CD14-positive monocyte (primary cell): ENCODE data around the gene RANBP10. TPM values are rescaled to one million over a fixed set of nuclear protein-coding genes. Genes with fewer than 3 reads are reported as not detected.
A peak's percentile ranks its signal among the peaks of the same experiment; 100 is the strongest.

ENCODE experiments used
- DNase-seq, 3 donors: peaks; one replicate each; pipeline ENCODE4 v3.0.0-alpha.2; 2011 to 2022
- H2AFZ ChIP-seq: 2 replicates; pipeline ENCODE4 v1.6.0; 2012; ENCODE audit warnings: mild to moderate bottlenecking, low read depth, low read length, inconsistent platforms; ENCODE audit not compliant: insufficient read depth, poor library complexity, severe bottlenecking
- H3K27ac ChIP-seq, 2 donors: 1 replicate in 1 of 2; 2 replicates in 1 of 2; pipeline ENCODE4 v1.5.1; 2012 to 2013; ENCODE audit warnings: low read length in 2 of 2, control low read depth in 1 of 2, inconsistent platforms in 1 of 2, low read depth in 1 of 2, mild to moderate bottlenecking in 1 of 2
- H3K27me3 ChIP-seq, 2 donors: one replicate each; pipeline versions ENCODE4 v1.6.0 to v1.6.1; 2011 to 2013; ENCODE audit warnings: low read length in 2 of 2; ENCODE audit not compliant: control insufficient read depth in 2 of 2, insufficient read depth in 2 of 2
- H3K36me3 ChIP-seq, 2 donors: replicated peaks in 1 of 2; 1 replicate in 1 of 2; 2 replicates in 1 of 2; pipeline versions ENCODE4 v1.5.1 to v1.6.1; 2012 to 2013; ENCODE audit warnings: low read length in 2 of 2, control low read depth in 1 of 2, inconsistent platforms in 1 of 2, mild to moderate bottlenecking in 1 of 2; ENCODE audit not compliant: insufficient read depth in 2 of 2, control insufficient read depth in 1 of 2
- H3K4me1 ChIP-seq, 2 donors: 1 replicate in 1 of 2; 2 replicates in 1 of 2; pipeline versions ENCODE4 v1.5.1 to v1.6.1; 2012 to 2013; ENCODE audit warnings: low read length in 2 of 2, control low read depth in 1 of 2, inconsistent platforms in 1 of 2, mild to moderate bottlenecking in 1 of 2, moderate library complexity in 1 of 2; ENCODE audit not compliant: insufficient read depth in 2 of 2, control insufficient read depth in 1 of 2
- H3K4me2 ChIP-seq: replicated peaks from 2 replicates; pipeline ENCODE3; 2012; ENCODE audit warnings: low read length, moderate library complexity, mild to moderate bottlenecking; ENCODE audit not compliant: poor library complexity, severe bottlenecking; ENCODE audit errors: extremely low read depth
- H3K4me3 ChIP-seq, 3 experiments: fragments of 200-600 bp in 1 of 3; sonication (generic) in 1 of 3; replicated peaks in 1 of 3; 1 replicate in 2 of 3; 2 replicates in 1 of 3; pipeline ENCODE4 v1.5.1; 2011 to 2013; ENCODE audit warnings: low read length in 3 of 3, mild to moderate bottlenecking in 3 of 3, control low read depth in 2 of 3, low read depth in 2 of 3, inconsistent platforms in 1 of 3, moderate library complexity in 1 of 3
- H3K79me2 ChIP-seq: 2 replicates; pipeline ENCODE4 v1.6.0; 2012; ENCODE audit warnings: mild to moderate bottlenecking, control low read depth, inconsistent platforms, low read length, moderate library complexity; ENCODE audit not compliant: insufficient read depth
- H3K9ac ChIP-seq: 2 replicates; pipeline ENCODE4 v1.6.0; 2017; ENCODE audit warnings: low read length, mild to moderate bottlenecking; ENCODE audit not compliant: insufficient read depth, poor library complexity, severe bottlenecking
- H3K9me3 ChIP-seq, 2 donors: replicated peaks in 1 of 2; 1 replicate in 1 of 2; 2 replicates in 1 of 2; pipeline versions ENCODE4 v1.5.1 to v1.6.1; 2012 to 2013; ENCODE audit warnings: low read length in 2 of 2, control low read depth in 1 of 2; ENCODE audit not compliant: control insufficient read depth in 1 of 2, insufficient read depth in 1 of 2
- H4K20me1 ChIP-seq: 2 replicates; pipeline ENCODE4 v1.6.0; 2012; ENCODE audit warnings: mild to moderate bottlenecking, low read length, control low read depth, moderate library complexity; ENCODE audit not compliant: insufficient read depth
- H3K27ac Mint-ChIP-seq, 7 donors: one replicate each; pipeline ENCODE4 v1.8.0; 2020; ENCODE audit warnings: mild to moderate bottlenecking in 7 of 7, mixed read lengths in 7 of 7, moderate library complexity in 6 of 7, inconsistent platforms in 2 of 7
- H3K27me3 Mint-ChIP-seq, 3 donors: one replicate each; pipeline ENCODE4 v1.8.0; 2021 to 2022; ENCODE audit warnings: low read depth in 3 of 3, mild to moderate bottlenecking in 3 of 3, mixed read lengths in 3 of 3, moderate library complexity in 3 of 3, inconsistent platforms in 1 of 3
- H3K36me3 Mint-ChIP-seq, 2 donors: one replicate each; pipeline ENCODE4 v1.8.0; 2020; ENCODE audit warnings: mixed read lengths in 2 of 2, inconsistent platforms in 1 of 2, mild to moderate bottlenecking in 1 of 2
- H3K4me1 Mint-ChIP-seq: one replicate; pipeline ENCODE4 v1.8.0; 2020; ENCODE audit warnings: mild to moderate bottlenecking, mixed read lengths
- H3K4me3 Mint-ChIP-seq, 2 donors: one replicate each; pipeline ENCODE4 v1.8.0; 2020; ENCODE audit warnings: mild to moderate bottlenecking in 2 of 2, mixed read lengths in 2 of 2, moderate library complexity in 1 of 2
- H3K9me3 Mint-ChIP-seq, 7 donors: one replicate each; pipeline ENCODE4 v1.8.0; 2020 to 2022; ENCODE audit warnings: mixed read lengths in 7 of 7, mild to moderate bottlenecking in 6 of 7, moderate library complexity in 6 of 7, inconsistent platforms in 2 of 7
- WGBS: methylation state at CpG from one replicate; pipeline ENCODE4 v1.1.5; 2013; ENCODE audit warnings: missing lambda C conversion rate; ENCODE audit not compliant: insufficient coverage; 5-methylcytosine and 5-hydroxymethylcytosine counted together
- intact Hi-C, 2 donors: fragments of 100-400 bp; cut with micrococcal nuclease; formaldehyde crosslinking; loops; one replicate each; pipeline versions ENCODE4 v1.15.0 to v1.15.1; 2023
- polyA plus RNA-seq, 3 donors: library from polyadenylated mRNA; depleted of rRNA in 1 of 3; unstranded in 2 of 3; stranded (reverse) in 1 of 3; fragments of 300-500 nt in 2 of 3; fragments of >200 nt in 1 of 3; fragmentation: Illumina TruSeq in 2 of 3; gene quantifications; 1 replicate in 2 of 3; 2 replicates in 1 of 3; pipeline ENCODE4 v1.2.3, GENCODE V29; 2012 to 2021
- TF ChIP-seq, protein P1 (sequence below): fragments of 200-600 bp; IDR thresholded peaks from one replicate; pipeline ENCODE4 v1.8.0; 2022; ENCODE audit warnings: antibody characterized with exemption, mild to moderate bottlenecking

The RANBP10 gene
- polyA plus RNA-seq, 3 donors: 6.4 to 16.7 (median 6.6) TPM

- Mint-ChIP-seq H3K36me3 (peaks cover 33 to 42% of the 10 kb centered on the region in 2 donors), H3K4me1 (peaks cover 10% of the 10 kb centered on the region), H3K27ac (peak overlapping the region in 4 of 7 donors; percentile 20 to 67 (median 50)), H3K27me3 (peaks cover 1 to 5% (median 2%) of the 10 kb centered on the region in 3 donors), H3K4me3 (peak overlapping the region; percentile 82 to 87), H3K9me3 (no peaks in the 10 kb centered on the region)
- H4K20me1 ChIP-seq: no peaks in the 10 kb centered on the region
- H3K9ac ChIP-seq: peak overlapping the region; percentile 81
- peak overlapping the region; percentile 93 for H2AFZ ChIP-seq
- peaks cover 18% of the 10 kb centered on the region for H3K79me2 ChIP-seq
- DNase-seq: no peak
- peak overlapping the region; percentile 69 to 88 (median 74) for H3K4me3 ChIP-seq
- TF ChIP-seq, protein P1, sequence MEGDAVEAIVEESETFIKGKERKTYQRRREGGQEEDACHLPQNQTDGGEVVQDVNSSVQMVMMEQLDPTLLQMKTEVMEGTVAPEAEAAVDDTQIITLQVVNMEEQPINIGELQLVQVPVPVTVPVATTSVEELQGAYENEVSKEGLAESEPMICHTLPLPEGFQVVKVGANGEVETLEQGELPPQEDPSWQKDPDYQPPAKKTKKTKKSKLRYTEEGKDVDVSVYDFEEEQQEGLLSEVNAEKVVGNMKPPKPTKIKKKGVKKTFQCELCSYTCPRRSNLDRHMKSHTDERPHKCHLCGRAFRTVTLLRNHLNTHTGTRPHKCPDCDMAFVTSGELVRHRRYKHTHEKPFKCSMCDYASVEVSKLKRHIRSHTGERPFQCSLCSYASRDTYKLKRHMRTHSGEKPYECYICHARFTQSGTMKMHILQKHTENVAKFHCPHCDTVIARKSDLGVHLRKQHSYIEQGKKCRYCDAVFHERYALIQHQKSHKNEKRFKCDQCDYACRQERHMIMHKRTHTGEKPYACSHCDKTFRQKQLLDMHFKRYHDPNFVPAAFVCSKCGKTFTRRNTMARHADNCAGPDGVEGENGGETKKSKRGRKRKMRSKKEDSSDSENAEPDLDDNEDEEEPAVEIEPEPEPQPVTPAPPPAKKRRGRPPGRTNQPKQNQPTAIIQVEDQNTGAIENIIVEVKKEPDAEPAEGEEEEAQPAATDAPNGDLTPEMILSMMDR: no peak
- H3K4me2 ChIP-seq: peak overlapping the region; percentile 93
- WGBS: 0% methylated on average over 3 of the region's 3 CpGs
- H3K4me1 ChIP-seq: peaks cover 13 to 20% of the 10 kb centered on the region in 2 donors
- peak overlapping the region in 1 of 2 donors; percentile 70 for H3K27ac ChIP-seq
- H3K36me3 ChIP-seq: peaks cover 39 to 41% of the 10 kb centered on the region in 2 donors
- intact Hi-C loops: loop anchor here in 1 of 2 donors (1.0 to 5.0 kb wide), 2 partner anchors 13 to 39 kb away; partner anchors contain the start of genes EDC4 and NUTF2
- no peaks in the 10 kb centered on the region for H3K9me3 ChIP-seq
- no peaks in the 10 kb centered on the region for H3K27me3 ChIP-seq
These were observed 26.7 kb upstream of the RANBP10 start for GRCh38 chr16:67833030-67833414.

DNA sequence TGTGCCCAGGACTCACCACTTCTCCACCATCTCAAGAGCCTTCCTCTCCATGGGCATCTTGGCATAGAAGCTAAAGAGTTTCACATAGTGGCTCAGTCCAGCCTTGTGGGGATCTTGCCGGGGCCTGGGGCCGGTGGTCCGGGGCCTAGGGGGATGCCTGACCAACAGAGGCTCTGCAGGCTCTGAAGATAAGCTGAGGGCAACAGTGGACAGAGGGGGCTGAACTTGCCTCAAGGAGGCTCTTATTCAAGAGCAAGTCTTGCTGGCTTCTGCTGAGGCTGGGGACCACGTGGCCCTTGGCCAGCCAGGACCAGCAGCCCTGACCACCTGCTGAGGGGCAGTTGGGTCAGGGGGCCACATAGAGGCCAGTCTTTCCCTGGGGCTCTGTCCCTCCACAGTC, 22.3 kb upstream of the RANBP10 start:
- Mint-ChIP-seq H3K9me3 (no peaks in the 10 kb centered on the region), H3K4me1 (peaks cover 10% of the 10 kb centered on the region), H3K27me3 (peaks cover 0 to 2% (median 0%) of the 10 kb centered on the region in 3 donors), H3K27ac (peak overlapping the region in 1 of 7 donors; percentile 70), H3K36me3 (peaks cover 39 to 60% of the 10 kb centered on the region in 2 donors), H3K4me3 (no peak overlapping the region)
- peaks cover 17% of the 10 kb centered on the region for H3K79me2 ChIP-seq
- intact Hi-C loops: loop anchor here in 1 of 2 donors (10.0 kb wide), 1 partner anchor 236 kb away; no protein-coding TSS in a partner anchor
- peaks cover 8 to 13% of the 10 kb centered on the region in 2 donors for H3K4me1 ChIP-seq
- no peaks in the 10 kb centered on the region for H3K27me3 ChIP-seq
- H2AFZ ChIP-seq: no peak overlapping the region
- TF ChIP-seq, protein P1: no peak
- no peaks in the 10 kb centered on the region for H4K20me1 ChIP-seq
- no peak overlapping the region for H3K4me2 ChIP-seq
- no peak overlapping the region for H3K4me3 ChIP-seq
- no peaks in the 10 kb centered on the region for H3K9me3 ChIP-seq
- no peak overlapping the region for H3K27ac ChIP-seq
- no peak for DNase-seq
- H3K9ac ChIP-seq: no peak overlapping the region
- 100% methylated on average over 3 of the region's 4 CpGs for WGBS
- peaks cover 52 to 63% of the 10 kb centered on the region in 2 donors for H3K36me3 ChIP-seq
